Stomach (tissue), 4 donors: ENCODE results near the gene LIN52.

Experiments used
- EP300 ChIP-seq: sonication (generic); formaldehyde crosslinking; IDR thresholded peaks from one replicate; pipeline ENCODE4 v1.6.1; 2017; ENCODE audit warnings: antibody characterized with exemption
- POLR2A ChIP-seq, 4 donors: fragments of 450-650 bp; IDR thresholded peaks; one replicate each; pipeline ENCODE4 v1.6.1; 2016; ENCODE audit warnings: antibody characterized with exemption in 4 of 4, control low read depth in 2 of 4, mild to moderate bottlenecking in 1 of 4, moderate library complexity in 1 of 4
- TF ChIP-seq, protein P1 (sequence below), 7 experiments: fragments of 450-650 bp in 4 of 7; fragments of 200-600 bp in 3 of 7; sonication (generic) in 3 of 7; IDR thresholded peaks; one replicate each; pipeline ENCODE4 v1.5.1; 2016 to 2019; ENCODE audit warnings: antibody characterized with exemption in 7 of 7, control low read depth in 2 of 7, mild to moderate bottlenecking in 1 of 7

DNA sequence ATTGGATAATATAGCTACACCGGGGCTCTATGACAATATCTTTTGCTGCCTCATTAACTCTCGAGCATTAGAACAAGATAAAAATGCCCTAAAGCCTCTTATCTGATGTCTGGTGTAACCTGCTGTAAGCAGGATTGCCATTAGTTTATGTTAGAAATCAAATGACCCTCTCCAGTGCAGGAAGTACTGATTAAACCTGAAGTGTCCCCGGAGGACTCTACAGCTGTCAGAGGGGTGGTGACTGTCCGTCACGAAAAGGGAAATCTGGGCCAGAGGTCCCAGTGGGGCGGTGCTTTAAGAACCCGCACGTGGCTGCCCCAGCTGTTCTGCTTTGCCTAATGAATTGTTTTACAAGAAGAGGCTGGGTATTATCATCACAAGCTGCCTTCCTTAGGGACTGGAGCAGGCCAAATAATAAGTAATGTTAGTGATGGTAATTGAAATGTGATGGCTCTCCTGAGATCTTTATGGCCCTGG is 55.7 kb downstream of the LIN52 start:
- TF ChIP-seq, protein P1, sequence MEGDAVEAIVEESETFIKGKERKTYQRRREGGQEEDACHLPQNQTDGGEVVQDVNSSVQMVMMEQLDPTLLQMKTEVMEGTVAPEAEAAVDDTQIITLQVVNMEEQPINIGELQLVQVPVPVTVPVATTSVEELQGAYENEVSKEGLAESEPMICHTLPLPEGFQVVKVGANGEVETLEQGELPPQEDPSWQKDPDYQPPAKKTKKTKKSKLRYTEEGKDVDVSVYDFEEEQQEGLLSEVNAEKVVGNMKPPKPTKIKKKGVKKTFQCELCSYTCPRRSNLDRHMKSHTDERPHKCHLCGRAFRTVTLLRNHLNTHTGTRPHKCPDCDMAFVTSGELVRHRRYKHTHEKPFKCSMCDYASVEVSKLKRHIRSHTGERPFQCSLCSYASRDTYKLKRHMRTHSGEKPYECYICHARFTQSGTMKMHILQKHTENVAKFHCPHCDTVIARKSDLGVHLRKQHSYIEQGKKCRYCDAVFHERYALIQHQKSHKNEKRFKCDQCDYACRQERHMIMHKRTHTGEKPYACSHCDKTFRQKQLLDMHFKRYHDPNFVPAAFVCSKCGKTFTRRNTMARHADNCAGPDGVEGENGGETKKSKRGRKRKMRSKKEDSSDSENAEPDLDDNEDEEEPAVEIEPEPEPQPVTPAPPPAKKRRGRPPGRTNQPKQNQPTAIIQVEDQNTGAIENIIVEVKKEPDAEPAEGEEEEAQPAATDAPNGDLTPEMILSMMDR (IDR thresholded peaks at IDR 0.05) = no peak
- no peak for TF ChIP-seq POLR2A (IDR thresholded peaks at IDR 0.05)
- no peak for TF ChIP-seq EP300
